Activated naive CD4-positive, alpha-beta T cell (primary cell): ENCODE measurements around the gene TMEM218.

Experiments
- DNase-seq, 4 experiments: peaks; one replicate each; lab custom pipeline; 2025; lab: John Stamatoyannopoulos, UW

TMEM218 gene

GRCh38 chr11:125129316-125129993 is 18.0 kb upstream of the TMEM218 start:
- DNase-seq = no peak

- DNase-seq = no peak
Measured at GRCh38 chr11:125128450-125128849, 17.0 kb upstream of the TMEM218 start.

GRCh38 chr11:125124618-125124992 is 13.2 kb upstream of the TMEM218 start:
- DNase-seq = no peak

- DNase-seq = peak in 1 of 4 experiments; percentile 16
Measured at GRCh38 chr11:125123947-125124617, 12.7 kb upstream of the TMEM218 start.

DNA sequence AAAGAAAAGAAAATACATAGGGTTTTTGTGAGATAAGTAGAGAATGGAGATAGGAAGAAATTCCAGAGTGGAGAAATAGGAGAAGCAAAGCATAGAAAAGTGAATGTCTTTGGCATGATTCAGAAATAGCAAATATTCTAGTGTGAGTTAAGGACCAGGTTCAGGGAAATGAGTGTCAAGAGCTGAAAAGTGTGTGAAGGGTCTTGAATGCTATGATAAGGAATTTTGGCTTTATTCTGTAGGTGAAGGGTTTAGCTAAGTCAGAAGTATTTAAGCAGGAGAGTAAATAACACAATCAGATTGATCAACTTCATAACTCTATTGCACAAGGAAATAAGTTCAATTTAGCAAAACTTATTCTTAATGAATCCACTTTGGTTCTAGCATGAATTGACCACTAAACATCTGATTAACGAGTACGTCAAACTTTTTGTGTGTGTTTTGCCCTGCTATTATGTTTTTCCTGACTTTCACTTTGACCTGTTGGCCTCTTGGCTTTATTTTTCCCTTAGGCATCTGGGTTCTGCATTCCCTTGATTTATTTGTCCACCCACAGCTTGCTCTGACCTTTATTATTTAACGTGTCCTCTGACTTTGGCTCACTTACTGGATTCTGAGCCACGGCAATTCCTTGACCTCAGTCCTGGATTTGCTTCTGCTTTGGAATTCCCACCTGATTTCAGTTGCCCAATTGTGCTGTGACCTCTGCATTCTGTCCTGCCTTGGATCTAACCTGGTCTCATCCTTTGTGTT is 11.9 kb upstream of the TMEM218 start:
- DNase-seq = no peak

GRCh38 chr11:125117429-125117828 is 6.0 kb upstream of the TMEM218 start:
- no peak for DNase-seq

- no peak for DNase-seq
Measured at GRCh38 chr11:125114518-125114917, 3.1 kb upstream of the TMEM218 start.

GRCh38 chr11:125112208-125112604 is 780 bp upstream of the TMEM218 start:
- no peak for DNase-seq

- DNase-seq = no peak
Measured at GRCh38 chr11:125111001-125111342, 454 bp downstream of the TMEM218 start.

DNA sequence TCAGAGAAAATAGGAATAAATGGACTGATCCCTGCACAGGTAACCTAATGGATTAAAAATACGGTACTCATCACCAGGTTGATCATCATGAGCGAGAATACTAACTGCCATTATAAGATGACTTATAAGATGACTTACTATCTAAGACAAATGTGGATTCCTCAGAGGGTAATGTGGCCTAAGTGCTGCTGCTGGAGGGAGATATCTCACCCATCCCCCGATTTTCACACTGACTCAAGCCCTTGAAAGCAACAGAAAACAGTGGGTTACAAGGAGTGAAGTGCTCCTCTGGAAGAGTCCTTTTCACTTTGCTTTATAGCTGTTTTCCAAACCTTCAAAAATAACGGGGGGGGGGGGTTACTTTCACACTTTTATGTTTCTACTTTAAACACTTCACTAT is 920 bp downstream of the TMEM218 start:
- no peak for DNase-seq

GRCh38 chr11:125108469-125108868 is 3.0 kb downstream of the TMEM218 start:
- DNase-seq = no peak

DNA sequence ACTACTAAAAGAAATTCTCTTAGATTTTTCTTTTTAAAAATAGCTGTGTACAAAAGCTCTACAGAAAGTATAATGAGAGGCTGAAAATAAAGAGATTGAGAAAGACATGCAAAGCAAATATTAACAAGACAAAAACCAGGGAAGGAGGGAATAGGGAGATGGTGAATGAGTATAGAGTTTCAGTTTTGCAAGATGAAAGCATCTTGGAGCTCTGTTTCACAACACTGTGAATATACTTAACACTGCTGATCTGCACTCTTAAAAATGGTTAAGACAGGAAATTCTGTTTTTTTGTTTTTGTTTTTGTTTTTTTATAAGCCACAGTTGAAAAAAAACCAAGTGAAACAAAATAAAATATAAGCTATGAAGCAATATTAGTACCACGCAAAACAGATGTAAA is 5.5 kb downstream of the TMEM218 start:
- DNase-seq = no peak

DNA sequence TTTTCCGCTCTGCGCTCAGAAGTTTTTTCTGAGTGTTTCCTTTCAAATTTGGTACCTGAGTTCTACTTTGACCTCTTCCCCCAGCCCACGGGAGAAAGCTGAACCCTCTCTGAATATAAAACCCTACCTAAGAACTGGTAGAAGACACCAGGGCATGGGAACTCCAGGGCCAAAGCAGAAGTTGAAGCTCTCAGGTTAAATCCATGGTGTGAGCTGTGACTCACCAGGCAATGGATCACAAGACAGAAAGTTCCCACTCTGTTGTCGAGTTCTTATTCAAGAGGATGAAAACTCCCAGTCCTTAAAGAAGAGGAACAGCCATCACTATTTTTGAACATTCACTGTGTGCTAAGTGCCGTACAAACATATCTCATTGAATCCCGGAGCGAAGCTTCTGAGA is 8.9 kb downstream of the TMEM218 start:
- DNase-seq = no peak

- DNase-seq = no peak
Measured at GRCh38 chr11:125102025-125102424, 9.4 kb downstream of the TMEM218 start.

DNA sequence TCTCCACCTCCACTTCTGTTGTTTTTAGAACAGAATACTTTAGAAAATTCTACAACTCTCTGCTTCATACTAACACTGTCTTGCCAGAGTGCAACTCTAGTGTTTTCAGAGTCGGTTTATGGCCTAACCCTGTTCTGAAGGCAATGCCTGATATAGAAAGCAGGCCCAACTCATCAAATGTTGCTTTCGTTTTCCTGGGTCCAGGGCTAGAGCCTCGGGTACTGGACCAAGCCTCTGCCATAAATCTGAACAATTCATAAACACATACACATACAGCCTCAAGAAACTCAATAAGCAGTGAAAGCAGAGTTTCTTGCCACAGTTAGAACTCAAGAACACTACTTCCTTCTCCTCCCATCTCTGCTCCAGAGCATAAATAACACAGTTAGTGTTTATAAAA is 9.8 kb downstream of the TMEM218 start:
- DNase-seq = no peak

GRCh38 chr11:125100136-125100535 is 11.3 kb downstream of the TMEM218 start:
- DNase-seq = no peak

DNA sequence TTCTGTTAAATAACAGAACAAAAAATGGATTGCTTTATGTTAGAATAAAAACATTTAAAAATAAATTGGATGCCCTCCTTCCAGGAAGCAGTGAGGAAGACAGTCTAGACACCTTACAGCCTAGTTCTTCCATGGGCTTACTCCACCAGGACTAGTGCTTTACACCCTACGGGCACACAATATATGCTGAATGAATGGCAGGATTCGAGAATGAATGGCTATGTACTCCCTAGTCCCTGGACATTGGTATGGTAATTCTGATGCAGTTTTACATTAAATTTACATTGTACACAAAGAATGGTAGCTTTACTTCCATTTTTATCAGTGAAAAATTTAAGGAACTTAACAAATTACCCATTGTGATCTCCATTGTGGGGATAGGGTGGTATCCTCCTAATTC is 16.7 kb downstream of the TMEM218 start:
- no peak for DNase-seq

DNA sequence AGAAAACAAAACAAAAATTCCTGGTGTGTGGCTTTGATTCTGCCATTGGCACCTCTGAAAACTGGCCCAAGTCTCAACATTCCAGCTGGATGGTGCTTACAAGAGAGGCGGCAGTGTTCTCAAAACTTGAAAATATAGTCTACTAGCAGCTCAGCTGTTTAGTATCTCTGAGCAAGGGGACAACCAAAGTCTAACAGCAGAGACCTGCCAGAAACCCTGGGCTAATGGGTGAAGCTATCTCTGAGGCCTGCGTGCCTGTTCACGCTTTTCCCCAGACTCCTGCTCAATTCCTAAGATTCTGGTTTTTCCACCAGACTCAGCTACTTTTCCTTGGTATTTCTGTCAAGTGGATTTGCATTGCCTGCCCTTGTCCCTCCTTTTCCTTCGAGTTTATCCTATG is 17.9 kb downstream of the TMEM218 start:
- DNase-seq = no peak

- no peak for DNase-seq
Measured at GRCh38 chr11:125092669-125093068, 18.8 kb downstream of the TMEM218 start.

DNA sequence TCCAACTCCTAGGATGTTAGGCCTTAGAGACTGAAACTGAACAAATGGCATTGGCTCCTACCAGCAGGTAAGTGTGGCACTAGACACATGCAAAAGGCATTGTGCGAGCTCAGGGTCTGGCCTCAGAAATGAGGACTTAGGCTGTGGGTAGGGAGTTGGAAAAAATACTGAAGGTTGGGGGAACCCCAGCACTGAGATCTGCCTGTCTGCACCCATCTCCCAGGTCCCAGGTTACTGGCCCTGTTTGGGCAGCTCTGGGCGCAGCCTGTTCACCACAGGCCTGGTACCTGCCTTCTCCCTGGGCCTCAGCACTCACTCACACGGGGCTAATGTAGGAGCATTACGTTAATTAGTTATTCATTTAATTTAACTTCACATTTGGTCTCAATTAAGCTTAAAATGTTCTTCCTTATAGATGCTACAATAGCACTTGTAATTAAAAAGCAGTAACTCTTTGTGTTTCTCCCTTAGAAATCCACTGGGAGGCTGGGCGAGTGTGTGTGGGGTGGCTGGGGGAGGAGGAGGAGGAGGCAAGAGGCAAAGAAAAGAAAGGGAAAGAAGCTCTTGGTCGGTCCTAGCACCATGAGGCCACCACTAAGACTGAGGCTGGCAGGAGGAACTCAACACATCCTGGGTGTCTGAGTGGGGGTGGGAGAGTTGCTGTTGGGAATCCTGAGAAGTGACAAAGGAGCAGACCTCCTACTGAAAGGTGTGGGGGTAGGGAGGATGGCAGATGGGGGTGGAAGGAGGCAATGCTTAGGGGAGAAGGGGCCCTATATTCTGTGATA is 19.4 kb downstream of the TMEM218 start:
- DNase-seq = no peak

DNA sequence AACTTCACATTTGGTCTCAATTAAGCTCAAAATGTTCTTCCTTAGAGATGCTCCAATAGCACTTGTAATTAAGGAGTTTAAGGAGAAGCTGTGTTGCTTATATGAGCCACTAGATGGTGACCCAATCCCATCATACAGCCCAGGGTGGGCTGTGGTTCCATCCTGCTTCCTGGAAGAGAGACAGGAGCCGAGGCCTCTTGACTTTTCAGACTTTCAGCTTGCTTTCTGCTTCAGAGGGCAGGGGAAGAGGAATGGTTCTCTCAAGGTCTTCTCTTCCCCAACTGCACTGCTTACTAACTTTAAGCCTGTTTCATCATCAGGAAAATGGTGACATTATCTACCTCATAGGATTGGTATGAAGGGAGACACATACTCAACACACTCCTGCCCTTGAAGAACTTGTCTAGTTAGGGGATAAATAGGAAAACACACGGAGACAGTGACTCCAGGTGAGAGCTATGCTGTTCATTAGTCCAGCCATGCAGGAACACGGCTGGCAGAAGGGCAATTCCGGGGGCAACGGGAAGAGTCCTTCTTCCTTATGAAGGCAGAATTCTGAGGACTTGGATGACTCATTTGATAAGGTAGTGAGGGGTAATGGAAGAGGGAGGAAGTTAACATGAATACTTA is 20.1 kb downstream of the TMEM218 start:
- no peak for DNase-seq

- no peak for DNase-seq
Measured at GRCh38 chr11:125090816-125091215, 20.6 kb downstream of the TMEM218 start.
